Type B pancreatic cell (in vitro differentiated cells): ENCODE results near the gene FASTK. TPM values are rescaled to one million over a fixed set of nuclear protein-coding genes. Genes with fewer than 3 reads are reported as not detected.

Experiments
- DNase-seq: peaks from one replicate; pipeline ENCODE4 v3.0.0; 2021; ENCODE audit warnings: mixed read lengths; ENCODE audit not compliant: unreplicated experiment; ENCODE audit errors: extremely low spot score
- H3K27ac Mint-ChIP-seq: 2 replicates; pipeline ENCODE4 v1.8.0; 2021; ENCODE audit warnings: mild to moderate bottlenecking, mixed read lengths
- H3K27me3 Mint-ChIP-seq: 2 replicates; pipeline ENCODE4 v1.8.0; 2021; ENCODE audit warnings: mixed read lengths
- H3K36me3 Mint-ChIP-seq: 2 replicates; pipeline ENCODE4 v1.8.0; 2021; ENCODE audit warnings: mixed read lengths
- H3K4me1 Mint-ChIP-seq: one replicate; pipeline ENCODE4 v1.8.0; 2021; ENCODE audit warnings: mixed read lengths; ENCODE audit not compliant: unreplicated experiment
- H3K4me3 Mint-ChIP-seq: 2 replicates; pipeline ENCODE4 v1.8.0; 2021; ENCODE audit warnings: mild to moderate bottlenecking, mixed read lengths
- H3K9me3 Mint-ChIP-seq: 2 replicates; pipeline ENCODE4 v1.8.0; 2021; ENCODE audit warnings: mixed read lengths
- CTCF ChIP-seq: fragments of 200-600 bp; sonication (generic); conservative IDR thresholded peaks from 2 replicates; pipeline ENCODE4 v1.5.0; 2021; ENCODE audit warnings: antibody characterized with exemption, mild to moderate bottlenecking
- total RNA-seq: library from RNA; stranded (reverse); gene quantifications from 2 replicates; pipeline ENCODE4 v1.2.1, GENCODE V29; 2021; ENCODE audit warnings: low replicate concordance

Gene FASTK
- total RNA-seq, 1 donor from 2014 or later, result 100 TPM

- DNase-seq, result no peak
- Mint-ChIP-seq H3K27ac (no peak overlapping the region), H3K9me3 (no peaks in the 10 kb centered on the region), H3K4me3 (no peak overlapping the region), H3K27me3 (no peaks in the 10 kb centered on the region), H3K36me3 (no peaks in the 10 kb centered on the region), H3K4me1 (peaks cover 5% of the 10 kb centered on the region)
- TF ChIP-seq CTCF, result no peak
These were observed 24.0 kb upstream of the FASTK start for GRCh38 chr7:151104411-151105235.

GRCh38 chr7:151103973-151104372 lies 23.4 kb upstream of the FASTK start:
- no peak overlapping the region for H3K27ac Mint-ChIP-seq
- H3K4me3 Mint-ChIP-seq, result no peak overlapping the region
- no peaks in the 10 kb centered on the region for H3K9me3 Mint-ChIP-seq
- no peak for DNase-seq
- no peaks in the 10 kb centered on the region for H3K36me3 Mint-ChIP-seq
- no peak for TF ChIP-seq CTCF
- no peaks in the 10 kb centered on the region for H3K4me1 Mint-ChIP-seq
- no peaks in the 10 kb centered on the region for H3K27me3 Mint-ChIP-seq

GRCh38 chr7:151102991-151103390 lies 22.4 kb upstream of the FASTK start:
- H3K27me3 Mint-ChIP-seq, result no peaks in the 10 kb centered on the region
- H3K4me1 Mint-ChIP-seq, result no peaks in the 10 kb centered on the region
- no peak for DNase-seq
- H3K27ac Mint-ChIP-seq, result no peak overlapping the region
- TF ChIP-seq CTCF, result no peak
- H3K36me3 Mint-ChIP-seq, result no peaks in the 10 kb centered on the region
- no peaks in the 10 kb centered on the region for H3K9me3 Mint-ChIP-seq
- H3K4me3 Mint-ChIP-seq, result no peak overlapping the region

- Mint-ChIP-seq H3K4me3 (no peak overlapping the region), H3K36me3 (no peaks in the 10 kb centered on the region), H3K9me3 (no peaks in the 10 kb centered on the region), H3K27ac (no peak overlapping the region), H3K4me1 (no peaks in the 10 kb centered on the region), H3K27me3 (no peaks in the 10 kb centered on the region)
- DNase-seq, result no peak
- TF ChIP-seq CTCF, result no peak
These were observed 21.2 kb upstream of the FASTK start for GRCh38 chr7:151101621-151102396.

GRCh38 chr7:151100921-151101320 lies 20.3 kb upstream of the FASTK start:
- no peak overlapping the region for H3K27ac Mint-ChIP-seq
- H3K4me1 Mint-ChIP-seq, result no peaks in the 10 kb centered on the region
- no peak overlapping the region for H3K4me3 Mint-ChIP-seq
- DNase-seq, result no peak
- no peaks in the 10 kb centered on the region for H3K27me3 Mint-ChIP-seq
- no peak for TF ChIP-seq CTCF
- no peaks in the 10 kb centered on the region for H3K36me3 Mint-ChIP-seq
- H3K9me3 Mint-ChIP-seq, result no peaks in the 10 kb centered on the region
